GM18505 (cell line): ENCODE results near the gene EIF2A.
"Not testable (repeated sequence)": the region's sequence is repeated elsewhere in the genome, so short reads cannot be mapped to it uniquely, and the experiment has no call there.

ENCODE experiments used
- ATAC-seq: cut with Tn5 transposase; IDR thresholded peaks from one replicate; pipeline ENCODE4 v1.9.1; 2021; ENCODE audit not compliant: unreplicated experiment
- POLR2A ChIP-seq: IDR thresholded peaks from 4 replicates; pipeline ENCODE4 v1.6.1; 2011; ENCODE audit warnings: borderline replicate concordance; ENCODE audit not compliant: insufficient read depth, insufficient read length; ENCODE audit errors: extremely low read depth

Gene EIF2A

GRCh38 chr3:150613709-150614480 is 67.3 kb downstream of the EIF2A start:
- no peak for ATAC-seq
- no peak for TF ChIP-seq POLR2A

GRCh38 chr3:150620002-150620689 is 73.6 kb downstream of the EIF2A start:
- no peak for ATAC-seq

GRCh38 chr3:150622955-150623354 is 76.4 kb downstream of the EIF2A start:
- ATAC-seq, result not testable (repeated sequence)

More at GRCh38 chr3:150620002-150620689, 73.6 kb downstream of the EIF2A start:
- no peak for TF ChIP-seq POLR2A

GRCh38 chr3:150623945-150624344 is 77.4 kb downstream of the EIF2A start:
- no peak for TF ChIP-seq POLR2A

GRCh38 chr3:150626148-150626930 is 79.8 kb downstream of the EIF2A start:
- no peak for ATAC-seq

More at GRCh38 chr3:150623945-150624344, 77.4 kb downstream of the EIF2A start:
- no peak for ATAC-seq

GRCh38 chr3:150627557-150627956 is 81.0 kb downstream of the EIF2A start:
- no peak for TF ChIP-seq POLR2A
- no peak for ATAC-seq

More at GRCh38 chr3:150626148-150626930, 79.8 kb downstream of the EIF2A start:
- no peak for TF ChIP-seq POLR2A

- TF ChIP-seq POLR2A, result no peak
- no peak for ATAC-seq
Observed at GRCh38 chr3:150631515-150632221, 85.1 kb downstream of the EIF2A start.

GRCh38 chr3:150635076-150635475 is 88.5 kb downstream of the EIF2A start:
- ATAC-seq, result no peak
- TF ChIP-seq POLR2A, result no peak

- peak; percentile 66 for ATAC-seq
Observed at GRCh38 chr3:150635526-150635925, 88.9 kb downstream of the EIF2A start.

More at GRCh38 chr3:150635526-150635925, 88.9 kb downstream of the EIF2A start:
- TF ChIP-seq POLR2A, result no peak
